PC-3 (cell line): ENCODE data around the gene ST3GAL6. TPM values are rescaled to one million over a fixed set of nuclear protein-coding genes. Genes with fewer than 3 reads are reported as not detected.

Experiments used
- ATAC-seq: fragments of 200-7000 bp; cut with Tn5 transposase; 2 replicates; pipeline ENCODE4 v1.9.1; 2020; ENCODE audit warnings: mild to moderate bottlenecking, moderate library complexity
- BruUV-seq: library from RNA; stranded (reverse); fragments of 400-500 nt; replicated peaks from 2 replicates; lab custom pipeline; 2021; lab: Mats Ljungman, UMichigan
- CTCF ChIA-PET: fragments of 300-600 bp; sonication (Branson Sonifier 250); formaldehyde crosslinking; loops from one replicate; lab custom pipeline; 2022; ENCODE audit warnings: antibody characterized with exemption; lab: Charles Lee
- POLR2A ChIA-PET: fragments of 300-600 bp; sonication (Branson Sonifier 250); formaldehyde crosslinking; loops from one replicate; lab custom pipeline; 2022; ENCODE audit warnings: antibody characterized with exemption; ENCODE audit not compliant: unreplicated experiment; lab: Charles Lee
- DNase-seq: peaks from one replicate; pipeline ENCODE4 v3.0.0-alpha.2; 2015
- H2AFZ ChIP-seq: fragments of 300-600 bp; sonication (generic); 2 replicates; pipeline ENCODE4 v1.6.0; 2016; ENCODE audit warnings: antibody characterized with exemption, low read length
- H3F3A ChIP-seq: fragments of 300-600 bp; sonication (generic); one replicate; pipeline ENCODE4 v1.6.0; 2017; ENCODE audit warnings: antibody characterized with exemption, low read length, control low read depth, mild to moderate bottlenecking; ENCODE audit not compliant: unreplicated experiment
- H3K27ac ChIP-seq: fragments of 300-600 bp; sonication (generic); 2 replicates; pipeline ENCODE4 v1.5.1; 2016; ENCODE audit warnings: mild to moderate bottlenecking, low read length
- H3K27me3 ChIP-seq: fragments of 300-600 bp; sonication (generic); 2 replicates; pipeline ENCODE4 v1.6.1; 2016; ENCODE audit warnings: low read length, mixed read lengths
- H3K36me3 ChIP-seq: fragments of 300-600 bp; sonication (generic); 2 replicates; pipeline ENCODE4 v1.6.1; 2016; ENCODE audit warnings: low read depth, mixed run types, low read length, mixed read lengths
- H3K4me1 ChIP-seq: fragments of 300-600 bp; sonication (generic); 2 replicates; pipeline ENCODE4 v1.5.1; 2016; ENCODE audit warnings: low read length; ENCODE audit not compliant: insufficient read depth
- H3K4me2 ChIP-seq: fragments of 300-600 bp; sonication (generic); 2 replicates; pipeline ENCODE4 v1.6.0; 2016; ENCODE audit warnings: low read length
- H3K4me3 ChIP-seq: fragments of 300-600 bp; sonication (generic); 2 replicates; pipeline ENCODE4 v1.5.1; 2016; ENCODE audit warnings: mild to moderate bottlenecking, low read length, mixed read lengths
- H3K79me2 ChIP-seq: fragments of 300-600 bp; sonication (generic); 2 replicates; pipeline ENCODE4 v1.6.1; 2017; ENCODE audit warnings: low read length, mixed read lengths
- H3K9ac ChIP-seq: fragments of 300-600 bp; sonication (generic); 2 replicates; pipeline ENCODE4 v1.6.0; 2016; ENCODE audit warnings: mild to moderate bottlenecking, low read length
- H3K9me2 ChIP-seq: fragments of 300-600 bp; sonication (generic); replicated peaks from 2 replicates; pipeline ENCODE4 v1.6.1; 2016; ENCODE audit warnings: mixed run types, low read length, mixed read lengths
- H3K9me3 ChIP-seq: fragments of 300-600 bp; sonication (generic); 2 replicates; pipeline ENCODE4 v1.6.1; 2016; ENCODE audit warnings: low read length, mixed read lengths
- H4K20me1 ChIP-seq: fragments of 300-600 bp; sonication (generic); 2 replicates; pipeline ENCODE4 v1.6.1; 2016; ENCODE audit warnings: low read length, mixed read lengths
- CTCF ChIP-seq: fragments of 300-600 bp; sonication (generic); conservative IDR thresholded peaks from 2 replicates; pipeline ENCODE4 v1.5.1; 2017; ENCODE audit warnings: antibody characterized with exemption, low read depth, mild to moderate bottlenecking, low read length
- EZH2 ChIP-seq: fragments of 300-600 bp; sonication (generic); IDR thresholded peaks from one replicate; pipeline ENCODE4 v1.6.1; 2017; ENCODE audit warnings: antibody characterized with exemption, mild to moderate bottlenecking, low read length; ENCODE audit not compliant: unreplicated experiment
- EZH2phosphoT487 ChIP-seq: fragments of 300-600 bp; sonication (generic); IDR thresholded peaks from 2 replicates; pipeline ENCODE4 v1.6.1; 2018; ENCODE audit warnings: mild to moderate bottlenecking, antibody characterized with exemption, low read length, borderline replicate concordance
- intact Hi-C: fragments of 100-400 bp; cut with micrococcal nuclease; formaldehyde crosslinking; loops from 2 replicates; pipeline ENCODE4 v1.9.0; 2023
- total RNA-seq: library from RNA; depleted of rRNA; stranded (reverse); fragments of >200 nt; gene quantifications from 2 replicates; pipeline ENCODE4 v1.2.3, GENCODE V29; 2014

ST3GAL6 gene
- total RNA-seq, 1 experiment from 2014 or later: 11.5 TPM

- Histone ChIP-seq H3F3A (no peaks in the 10 kb centered on the region), H3K9me3 (no peaks in the 10 kb centered on the region), H3K27me3 (no peaks in the 10 kb centered on the region), H3K4me2 (no peak overlapping the region), H3K4me3 (no peak overlapping the region), H3K79me2 (peaks cover 24% of the 10 kb centered on the region; the same call in 1 of the 2 replicates), H3K9ac (no peak overlapping the region), H3K27ac (no peak overlapping the region), H2AFZ (no peak overlapping the region), H3K4me1 (peaks cover 21% of the 10 kb centered on the region), H3K9me2 (no peaks in the 10 kb centered on the region), H3K36me3 (no peaks in the 10 kb centered on the region), H4K20me1 (no peaks in the 10 kb centered on the region)
- ChIA-PET POLR2A (interaction anchor here (0.6 to 0.7 kb wide), 2 partner anchors 31 to 46 kb away, joined by 3 to 4 read pairs; no protein-coding TSS in a partner anchor), CTCF (interaction anchor here (0.6 kb wide), 1 partner anchor 35 kb away, joined by 3 read pairs; no protein-coding TSS in a partner anchor)
- no peak for TF ChIP-seq EZH2
- TF ChIP-seq CTCF: no peak
- no peak for TF ChIP-seq EZH2phosphoT487
- no peak for ATAC-seq
- intact Hi-C loops: no loop called here
- DNase-seq: no peak
- BruUV-seq: no TSS peak
Measured at GRCh38 chr3:98746882-98747281, 16.3 kb upstream of the ST3GAL6 start.

- H3K36me3 ChIP-seq: no peaks in the 10 kb centered on the region
- ChIA-PET POLR2A (no interaction called here), CTCF (interaction anchor here (0.6 kb wide), 1 partner anchor 244 kb away, joined by 5 read pairs; no protein-coding TSS in a partner anchor)
- no peaks in the 10 kb centered on the region for H3F3A ChIP-seq
- H3K4me3 ChIP-seq: no peak overlapping the region
- BruUV-seq: no TSS peak
- H3K9ac ChIP-seq: no peak overlapping the region
- peaks cover 12% of the 10 kb centered on the region; the same call in 1 of the 2 replicates for H3K79me2 ChIP-seq
- H4K20me1 ChIP-seq: no peaks in the 10 kb centered on the region
- no peak overlapping the region for H2AFZ ChIP-seq
- H3K9me2 ChIP-seq: no peaks in the 10 kb centered on the region
- no peak overlapping the region for H3K27ac ChIP-seq
- peak overlapping the region; percentile 26 for H3K4me2 ChIP-seq
- H3K9me3 ChIP-seq: no peaks in the 10 kb centered on the region
- peak; percentile 97 for ATAC-seq
- no peaks in the 10 kb centered on the region for H3K27me3 ChIP-seq
- intact Hi-C loops: loop anchor here (1.0 kb wide), 1 partner anchor 9 kb away; no protein-coding TSS in a partner anchor
- H3K4me1 ChIP-seq: peaks cover 12% of the 10 kb centered on the region
- DNase-seq: peak; percentile 74
- TF ChIP-seq EZH2 (no peak), CTCF (no peak), EZH2phosphoT487 (no peak)
Measured at GRCh38 chr3:98750276-98750919, 12.7 kb upstream of the ST3GAL6 start.

GRCh38 chr3:98754483-98754882 is 8.7 kb upstream of the ST3GAL6 start:
- Histone ChIP-seq H3K9me3 (no peaks in the 10 kb centered on the region), H3K27me3 (no peaks in the 10 kb centered on the region), H3K9ac (no peak overlapping the region), H3K4me3 (no peak overlapping the region), H3K4me1 (peaks cover 25% of the 10 kb centered on the region), H4K20me1 (no peaks in the 10 kb centered on the region), H3K27ac (no peak overlapping the region), H3K4me2 (no peak overlapping the region), H3K9me2 (no peaks in the 10 kb centered on the region), H3K79me2 (no peaks in the 10 kb centered on the region), H3K36me3 (no peaks in the 10 kb centered on the region), H3F3A (no peaks in the 10 kb centered on the region), H2AFZ (no peak overlapping the region)
- TF ChIP-seq EZH2 (no peak), EZH2phosphoT487 (no peak), CTCF (no peak)
- CTCF ChIA-PET: no interaction called here
- intact Hi-C loops: no loop called here
- POLR2A ChIA-PET: no interaction called here
- ATAC-seq (no peak), DNase-seq (no peak)
- no TSS peak for BruUV-seq
